BE2C (cell line): ENCODE measurements around the gene B3GNT7.

Source experiments
- DNase-seq: peaks from one replicate; pipeline ENCODE4 v3.0.0-alpha.2; 2020
- H3K27me3 ChIP-seq: fragments of 250-450 bp; sonication (Bioruptor Pico); 2 replicates; pipeline ENCODE4 v1.5.1; 2020; ENCODE audit warnings: mild to moderate bottlenecking
- H3K36me3 ChIP-seq: fragments of 250-450 bp; sonication (Bioruptor Pico); 2 replicates; pipeline ENCODE4 v1.5.1; 2020; ENCODE audit warnings: mild to moderate bottlenecking
- H3K4me1 ChIP-seq: fragments of 250-450 bp; sonication (Bioruptor Pico); 2 replicates; pipeline ENCODE4 v1.5.1; 2020
- H3K4me3 ChIP-seq: 2 replicates; pipeline ENCODE4 v1.5.1; 2011; ENCODE audit warnings: low read depth, low read length
- H3K9me3 ChIP-seq: fragments of 250-450 bp; sonication (Bioruptor Pico); 2 replicates; pipeline ENCODE4 v1.5.1; 2020
- CTCF ChIP-seq: IDR thresholded peaks from 2 replicates; pipeline ENCODE4 v1.5.1; 2012; ENCODE audit warnings: mild to moderate bottlenecking, low read depth, low read length

The B3GNT7 gene

DNA sequence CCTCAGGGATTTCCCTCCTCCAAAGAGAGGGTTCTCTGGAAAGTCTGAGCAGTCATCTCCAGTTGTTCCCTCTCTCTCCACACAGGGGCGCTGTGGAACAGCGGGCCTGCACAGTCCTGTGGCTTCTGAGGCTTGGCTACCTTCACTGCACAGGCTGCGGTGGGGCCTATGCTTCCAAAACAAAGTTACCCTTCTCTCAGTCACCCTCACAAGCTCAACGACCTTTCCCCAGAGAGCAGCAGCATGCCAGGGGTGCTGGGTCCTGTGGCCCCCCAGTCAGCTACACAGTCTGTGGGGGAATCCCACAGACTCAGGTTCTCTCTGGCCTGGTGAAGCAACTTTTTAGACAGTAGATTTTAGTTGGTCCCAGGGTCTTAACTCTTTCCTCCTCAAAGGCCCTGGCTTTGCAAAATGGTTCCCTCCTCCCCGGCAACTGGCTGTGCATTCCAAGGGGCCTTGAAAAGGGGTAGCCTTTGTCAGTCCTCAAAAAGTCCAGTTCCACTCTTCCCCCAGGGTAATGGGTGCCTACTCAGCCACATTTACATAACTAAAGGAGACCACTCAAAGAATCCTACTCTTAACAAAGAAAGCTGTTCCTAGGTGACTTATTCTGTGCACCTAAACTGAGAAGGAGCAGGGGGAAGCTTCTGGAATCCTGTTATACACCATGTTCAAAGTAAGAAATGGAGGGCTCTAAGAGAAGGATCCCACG, 14.9 kb downstream of the B3GNT7 start:
- no peak for DNase-seq
- H3K36me3 ChIP-seq: no peaks in the 10 kb centered on the region

GRCh38 chr2:231411237-231411636, 15.7 kb downstream of the B3GNT7 start:
- Histone ChIP-seq H3K27me3 (no peaks in the 10 kb centered on the region), H3K4me1 (peaks cover 7% of the 10 kb centered on the region; the same call in 1 of the 2 replicates), H3K4me3 (no peak overlapping the region; the same call in 1 of the 2 replicates), H3K9me3 (no peaks in the 10 kb centered on the region), H3K36me3 (no peaks in the 10 kb centered on the region)
- no peak for TF ChIP-seq CTCF
- no peak for DNase-seq

More for the DNA sequence above, 14.9 kb downstream of the B3GNT7 start:
- no peaks in the 10 kb centered on the region for H3K9me3 ChIP-seq
- H3K4me1 ChIP-seq: peaks cover 11% of the 10 kb centered on the region
- no peak overlapping the region for H3K4me3 ChIP-seq
- TF ChIP-seq CTCF: peak; percentile 65
- no peaks in the 10 kb centered on the region for H3K27me3 ChIP-seq

DNA sequence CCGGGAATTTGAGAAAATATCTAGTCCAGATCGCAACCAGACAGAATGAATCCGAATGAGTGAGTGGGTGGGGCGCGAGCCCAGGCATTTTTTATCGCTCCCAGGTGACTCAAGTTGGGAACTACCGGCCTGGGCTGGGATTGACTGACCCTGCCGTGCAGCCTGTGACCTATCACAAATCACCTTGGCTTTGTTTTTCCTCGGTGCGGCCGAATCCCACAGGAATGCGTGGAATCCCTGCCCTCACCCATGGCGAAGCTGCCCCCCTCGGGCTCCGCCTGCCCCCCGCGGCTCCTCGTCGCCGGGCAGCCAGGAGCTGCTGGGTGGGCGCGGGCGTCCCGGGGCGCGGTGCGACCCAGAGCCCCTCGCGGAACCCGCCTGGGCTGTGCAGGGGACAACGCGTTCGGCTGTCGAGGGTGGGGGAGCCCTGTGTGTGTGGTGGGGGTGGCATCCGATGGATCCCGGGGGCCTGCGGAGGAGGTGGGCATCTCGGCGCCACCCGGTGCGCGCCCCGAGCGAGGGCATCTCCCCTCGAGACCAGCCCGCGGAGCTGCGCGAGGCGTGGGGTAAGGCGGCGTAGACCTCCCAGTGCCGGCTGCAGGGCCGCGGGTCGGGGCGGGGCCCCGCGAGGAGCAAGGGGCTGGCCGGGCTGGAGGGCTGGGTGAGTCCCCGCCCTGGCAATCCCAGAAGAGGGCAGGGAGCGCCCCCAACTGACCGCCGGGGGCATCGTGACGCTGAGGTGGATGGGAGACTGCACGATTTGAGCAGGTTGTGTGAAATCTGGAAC, 16.5 kb downstream of the B3GNT7 start:
- H3K36me3 ChIP-seq: no peaks in the 10 kb centered on the region
- H3K27me3 ChIP-seq: no peaks in the 10 kb centered on the region
- peak; percentile 96 for TF ChIP-seq CTCF
- peak; percentile 96 for DNase-seq
- H3K4me1 ChIP-seq: peaks cover 6% of the 10 kb centered on the region; the same call in 1 of the 2 replicates
- H3K9me3 ChIP-seq: no peaks in the 10 kb centered on the region
- peak overlapping the region; percentile 61 for H3K4me3 ChIP-seq

GRCh38 chr2:231412618-231412963, 17.1 kb downstream of the B3GNT7 start:
- Histone ChIP-seq H3K36me3 (no peaks in the 10 kb centered on the region), H3K4me1 (peaks cover 6% of the 10 kb centered on the region; the same call in 1 of the 2 replicates), H3K27me3 (no peaks in the 10 kb centered on the region), H3K4me3 (no peak overlapping the region), H3K9me3 (no peaks in the 10 kb centered on the region)
- TF ChIP-seq CTCF: no peak
- DNase-seq: no peak

- Histone ChIP-seq H3K4me1 (peaks cover 6% of the 10 kb centered on the region; the same call in 1 of the 2 replicates), H3K9me3 (no peaks in the 10 kb centered on the region), H3K36me3 (no peaks in the 10 kb centered on the region), H3K27me3 (no peaks in the 10 kb centered on the region), H3K4me3 (no peak overlapping the region)
- no peak for TF ChIP-seq CTCF
- DNase-seq: no peak
These were observed 17.9 kb downstream of the B3GNT7 start for GRCh38 chr2:231413456-231413855.
